Stimulated activated naive CD8-positive, alpha-beta T cell treated with anti-CD3 and anti-CD28 coated beads, Interleukin-15, Interleukin-2, amounts not matched to agents 100 U/mL and 50 U/mL, for 24 hours (primary cell): ENCODE measurements around the gene CCBE1.

ENCODE experiments used
- ATAC-seq: fragments of 150-1000 bp; cut with Tn5 transposase; one replicate; pipeline ENCODE4 v1.10.0; 2021
- DNase-seq: peaks from one replicate; pipeline ENCODE4 v3.0.0; 2021

Gene CCBE1

DNA sequence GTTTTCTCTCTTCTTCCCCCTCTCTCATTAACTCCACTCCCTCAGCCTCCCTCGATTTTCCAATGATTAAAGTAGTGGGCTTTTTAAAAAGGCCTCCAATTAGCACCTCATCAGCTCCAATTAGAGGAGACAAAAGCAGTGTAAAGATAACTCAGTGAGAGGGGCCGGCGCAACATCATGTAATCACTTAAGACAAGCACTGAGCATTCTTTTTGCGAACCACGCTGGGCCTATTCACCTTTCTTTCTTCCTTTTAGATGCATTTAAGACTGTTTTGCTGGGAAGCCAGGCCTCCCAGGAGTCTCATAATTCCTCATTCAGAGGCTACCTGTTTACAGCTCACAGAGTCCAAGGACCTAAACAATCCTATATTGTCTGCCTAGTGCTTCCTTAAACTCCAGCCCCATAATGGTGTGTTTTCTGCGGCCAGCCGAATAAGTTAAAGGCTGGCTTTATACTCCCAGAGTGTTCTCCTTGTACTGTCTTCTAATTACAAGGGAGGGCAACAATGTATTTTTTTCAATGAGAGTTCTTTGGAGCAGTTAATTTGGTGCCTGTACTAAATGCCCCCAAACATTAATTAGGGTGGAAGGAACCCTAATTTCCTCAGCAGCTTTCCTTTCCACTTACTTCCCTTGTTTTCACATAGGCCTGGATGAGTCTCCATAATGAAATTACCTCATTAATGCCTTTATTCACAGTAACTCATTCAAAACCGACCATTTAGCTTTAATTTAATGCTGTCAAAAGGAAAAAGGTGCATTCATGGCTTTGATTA is 310.1 kb downstream of the CCBE1 start:
- DNase-seq (no peak), ATAC-seq (no peak)

DNA sequence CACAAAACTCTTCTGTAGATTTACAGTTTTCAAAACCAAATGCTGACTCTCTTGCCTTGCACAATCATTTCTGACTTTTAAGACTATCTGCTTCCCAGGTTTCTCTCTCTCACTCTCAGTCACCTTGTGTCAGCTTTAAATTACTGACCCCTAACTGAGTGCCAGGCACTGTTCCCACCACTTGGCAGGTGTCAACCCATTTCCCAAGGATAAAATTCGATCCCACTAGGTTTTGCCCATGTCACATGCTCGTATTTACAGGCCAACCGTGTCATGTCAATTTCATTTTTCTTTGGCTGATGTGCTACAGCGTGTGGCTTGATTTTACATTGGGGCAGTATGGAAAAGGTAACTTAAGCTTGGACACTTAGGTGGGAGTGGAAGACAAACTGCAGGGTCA is 312.0 kb downstream of the CCBE1 start:
- ATAC-seq, result no peak
- no peak for DNase-seq

DNA sequence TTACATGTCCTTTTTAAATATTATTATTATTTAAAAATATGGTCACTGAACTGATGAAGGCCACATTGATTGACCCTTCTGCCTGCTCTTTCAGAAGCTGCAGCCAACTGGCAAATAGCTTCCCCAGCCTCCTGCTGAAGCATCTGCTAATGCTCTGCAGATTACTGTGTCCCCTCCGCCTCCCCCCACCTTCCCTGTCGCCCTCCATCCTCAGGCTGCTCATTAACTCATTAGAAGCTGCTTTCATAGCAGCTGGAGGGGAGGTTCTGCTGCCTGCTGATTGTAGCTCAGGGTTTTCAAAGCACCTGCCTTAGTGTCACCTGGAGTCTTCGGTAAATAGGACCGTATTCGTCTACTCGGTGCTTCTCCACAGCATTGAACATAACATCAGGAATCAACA is 313.4 kb downstream of the CCBE1 start:
- ATAC-seq (no peak), DNase-seq (no peak)

- no peak for ATAC-seq
Observed at GRCh38 chr18:59382383-59382782, 314.8 kb downstream of the CCBE1 start.

GRCh38 chr18:59381949-59382348 is 315.3 kb downstream of the CCBE1 start:
- DNase-seq, result no peak
- ATAC-seq, result no peak

More at GRCh38 chr18:59382383-59382782, 314.8 kb downstream of the CCBE1 start:
- DNase-seq, result no peak
